HG02840 (cell line): ENCODE results near the gene CEP41.

Source experiments
- ATAC-seq: cut with Tn5 transposase; IDR thresholded peaks from one replicate; pipeline ENCODE4 v1.9.1; 2021; ENCODE audit warnings: mild to moderate bottlenecking, moderate library complexity, moderate number of reproducible peaks; ENCODE audit not compliant: unreplicated experiment, low FRiP score

Gene CEP41

GRCh38 chr7:130359276-130359857 lies 81.4 kb downstream of the CEP41 start:
- no peak for ATAC-seq

GRCh38 chr7:130358471-130358870 lies 82.3 kb downstream of the CEP41 start:
- no peak for ATAC-seq

- no peak for ATAC-seq
Observed at GRCh38 chr7:130356876-130357611, 83.8 kb downstream of the CEP41 start.

- ATAC-seq, result no peak
Observed at GRCh38 chr7:130356121-130356875, 84.5 kb downstream of the CEP41 start.

- no peak for ATAC-seq
Observed at GRCh38 chr7:130353196-130353595, 87.6 kb downstream of the CEP41 start.

- no peak for ATAC-seq
Observed at GRCh38 chr7:130352194-130353074, 88.4 kb downstream of the CEP41 start.

- ATAC-seq, result no peak
Observed at GRCh38 chr7:130351791-130352090, 89.1 kb downstream of the CEP41 start.

- ATAC-seq, result no peak
Observed at GRCh38 chr7:130350945-130351790, 89.6 kb downstream of the CEP41 start.

GRCh38 chr7:130349911-130350782 lies 90.7 kb downstream of the CEP41 start:
- ATAC-seq, result no peak

- ATAC-seq, result no peak
Observed at GRCh38 chr7:130346941-130347340, 93.9 kb downstream of the CEP41 start.

- ATAC-seq, result no peak
Observed at GRCh38 chr7:130346177-130346905, 94.5 kb downstream of the CEP41 start.

GRCh38 chr7:130345725-130346124 lies 95.1 kb downstream of the CEP41 start:
- no peak for ATAC-seq

GRCh38 chr7:130345136-130345535 lies 95.7 kb downstream of the CEP41 start:
- no peak for ATAC-seq

- ATAC-seq, result no peak
Observed at GRCh38 chr7:130344271-130344866, 96.4 kb downstream of the CEP41 start, which contains the start of gene CPA5. TSS of gene CPA5 (plus strand) at chr7:130344816. CDS start at chr7:130346486, 1,670 bp downstream.
